Fibroblast of the aortic adventitia (primary cell): Measurements from ENCODE around the gene ITPR2. TPM values are rescaled to one million over a fixed set of nuclear protein-coding genes. Genes with fewer than 3 reads are reported as not detected.
A peak's percentile ranks its signal among the peaks of the same experiment; 100 is the strongest.

Source experiments
- DNase-seq: peaks from one replicate; pipeline ENCODE4 v3.0.0-alpha.2; 2010; ENCODE audit warnings: low read depth
- H3K4me3 ChIP-seq: 2 replicates; pipeline ENCODE4 v1.5.1; 2011; ENCODE audit warnings: low read depth, mild to moderate bottlenecking, control low read depth, low read length, moderate library complexity
- total RNA-seq: library from RNA; depleted of rRNA; stranded (reverse); fragments of >200 nt; gene quantifications from 2 replicates; pipeline ENCODE4 v1.2.3, GENCODE V29; 2012; ENCODE audit warnings: low replicate concordance
- TF ChIP-seq, protein P1 (sequence below): IDR thresholded peaks from 2 replicates; pipeline ENCODE4 v1.5.1; 2011; ENCODE audit warnings: mild to moderate bottlenecking, low read length, control low read depth, inconsistent platforms; ENCODE audit not compliant: insufficient read depth

Gene ITPR2
- total RNA-seq, 1 donor = 15.5 TPM

DNA sequence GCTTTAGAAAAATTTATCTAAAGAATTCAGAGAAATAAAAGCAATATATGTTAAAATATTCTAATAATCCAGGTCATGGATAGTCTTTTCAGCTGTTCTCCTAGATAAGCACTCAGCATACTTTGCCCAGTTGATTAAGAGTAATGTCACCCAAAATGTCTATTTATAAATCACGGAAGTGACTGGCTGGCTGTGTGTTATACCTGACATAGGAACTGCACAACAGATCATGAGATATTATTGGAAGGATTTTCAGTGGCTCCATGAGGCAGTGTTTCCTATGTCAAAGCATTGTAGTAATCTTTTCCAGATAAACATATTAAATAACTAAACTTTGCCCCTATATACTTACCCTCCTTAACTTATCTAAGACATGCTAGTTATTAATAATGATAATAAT is 128.8 kb downstream of the ITPR2 start:
- TF ChIP-seq, protein P1, sequence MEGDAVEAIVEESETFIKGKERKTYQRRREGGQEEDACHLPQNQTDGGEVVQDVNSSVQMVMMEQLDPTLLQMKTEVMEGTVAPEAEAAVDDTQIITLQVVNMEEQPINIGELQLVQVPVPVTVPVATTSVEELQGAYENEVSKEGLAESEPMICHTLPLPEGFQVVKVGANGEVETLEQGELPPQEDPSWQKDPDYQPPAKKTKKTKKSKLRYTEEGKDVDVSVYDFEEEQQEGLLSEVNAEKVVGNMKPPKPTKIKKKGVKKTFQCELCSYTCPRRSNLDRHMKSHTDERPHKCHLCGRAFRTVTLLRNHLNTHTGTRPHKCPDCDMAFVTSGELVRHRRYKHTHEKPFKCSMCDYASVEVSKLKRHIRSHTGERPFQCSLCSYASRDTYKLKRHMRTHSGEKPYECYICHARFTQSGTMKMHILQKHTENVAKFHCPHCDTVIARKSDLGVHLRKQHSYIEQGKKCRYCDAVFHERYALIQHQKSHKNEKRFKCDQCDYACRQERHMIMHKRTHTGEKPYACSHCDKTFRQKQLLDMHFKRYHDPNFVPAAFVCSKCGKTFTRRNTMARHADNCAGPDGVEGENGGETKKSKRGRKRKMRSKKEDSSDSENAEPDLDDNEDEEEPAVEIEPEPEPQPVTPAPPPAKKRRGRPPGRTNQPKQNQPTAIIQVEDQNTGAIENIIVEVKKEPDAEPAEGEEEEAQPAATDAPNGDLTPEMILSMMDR = no peak
- H3K4me3 ChIP-seq = no peak overlapping the region
- no peak for DNase-seq

DNA sequence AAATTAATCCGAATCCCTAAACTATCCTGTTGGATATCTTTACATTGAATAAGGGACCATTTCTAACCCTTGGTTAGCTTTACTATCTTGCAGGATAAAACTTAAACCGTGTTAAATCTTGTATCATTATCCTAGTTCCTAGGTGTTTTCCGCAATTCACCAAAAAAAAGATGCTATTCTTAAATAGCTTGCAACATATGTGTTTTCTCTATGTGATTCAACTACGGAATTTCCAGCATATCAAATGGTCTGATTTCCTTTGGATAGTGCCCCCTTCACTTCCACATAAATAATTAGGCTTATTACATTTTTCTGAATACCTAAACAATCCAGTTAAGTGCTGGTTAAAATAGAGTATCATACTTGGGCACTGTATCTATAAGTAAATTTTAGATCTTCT is 130.3 kb downstream of the ITPR2 start:
- TF ChIP-seq, protein P1 = no peak
- no peak overlapping the region for H3K4me3 ChIP-seq
- no peak for DNase-seq

DNA sequence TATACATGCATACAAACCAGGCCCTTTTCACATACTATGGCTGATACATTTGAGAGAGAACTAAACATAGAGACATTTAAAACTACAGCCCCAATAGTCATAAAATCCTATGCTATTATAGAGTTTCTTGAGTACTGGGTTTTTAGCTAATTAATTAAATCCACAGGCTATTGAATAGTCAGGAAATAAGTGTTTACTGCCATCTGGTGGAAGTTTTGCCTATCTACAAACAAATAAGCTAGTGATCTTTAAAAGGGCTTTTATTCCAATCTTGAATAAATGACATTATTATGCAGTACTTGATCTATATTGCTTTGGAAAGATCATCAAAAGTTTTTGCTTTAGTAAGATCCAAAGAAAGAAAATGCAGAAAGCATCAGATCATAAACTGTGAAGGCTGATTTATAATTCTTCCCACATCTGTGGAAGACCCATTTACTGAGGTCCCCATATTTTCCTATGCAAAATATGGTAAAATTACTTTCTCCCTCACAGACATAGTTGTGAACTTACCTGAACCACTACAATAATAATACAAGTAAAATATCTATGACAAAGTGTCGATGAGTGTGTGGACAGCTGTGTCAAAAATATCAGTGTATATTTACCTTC is 131.3 kb downstream of the ITPR2 start:
- TF ChIP-seq, protein P1 = peak; percentile 59
- no peak overlapping the region for H3K4me3 ChIP-seq

DNA sequence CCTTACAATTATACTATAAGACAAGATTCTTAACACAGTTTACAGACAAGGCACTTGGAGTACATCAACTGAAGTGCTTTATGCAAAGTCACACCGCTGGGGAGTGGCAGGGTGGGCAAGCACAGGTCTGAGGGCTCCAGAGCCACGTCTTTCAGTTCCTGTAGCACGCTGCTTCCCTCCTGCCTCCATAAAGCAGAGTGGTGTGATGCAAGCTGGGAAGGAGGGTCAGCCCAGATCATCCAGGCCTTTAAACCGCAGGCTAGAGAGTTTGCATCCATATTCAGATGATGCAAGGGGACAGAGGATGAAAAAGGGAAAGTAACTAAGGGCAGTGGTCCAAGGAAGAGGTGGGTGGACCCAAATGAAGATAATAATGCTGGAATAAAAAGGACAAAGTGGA is 132.6 kb downstream of the ITPR2 start:
- no peak overlapping the region for H3K4me3 ChIP-seq
- TF ChIP-seq, protein P1 = no peak
- no peak for DNase-seq

More for the DNA sequence above, 131.3 kb downstream of the ITPR2 start:
- peak; percentile 76 for DNase-seq

DNA sequence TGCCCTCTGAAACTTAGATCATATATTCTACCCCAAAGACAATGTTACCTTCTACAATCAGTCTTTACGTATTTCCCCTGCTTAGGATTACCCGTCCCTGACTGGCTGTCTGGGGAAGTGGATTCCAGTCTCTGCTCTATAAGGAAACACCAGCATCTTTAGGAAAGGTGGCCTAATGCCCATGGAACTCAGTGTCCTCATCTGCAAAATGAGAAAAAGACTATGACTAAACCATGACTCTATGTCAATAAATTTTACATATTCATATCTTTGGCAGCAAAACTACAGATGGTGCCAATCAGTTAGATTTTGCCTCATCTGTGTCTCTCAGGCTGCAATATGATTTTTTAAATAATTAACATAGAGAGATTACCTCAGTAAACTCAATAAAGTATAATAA is 133.8 kb downstream of the ITPR2 start:
- H3K4me3 ChIP-seq = no peak overlapping the region
- DNase-seq = no peak
- TF ChIP-seq, protein P1 = no peak

DNA sequence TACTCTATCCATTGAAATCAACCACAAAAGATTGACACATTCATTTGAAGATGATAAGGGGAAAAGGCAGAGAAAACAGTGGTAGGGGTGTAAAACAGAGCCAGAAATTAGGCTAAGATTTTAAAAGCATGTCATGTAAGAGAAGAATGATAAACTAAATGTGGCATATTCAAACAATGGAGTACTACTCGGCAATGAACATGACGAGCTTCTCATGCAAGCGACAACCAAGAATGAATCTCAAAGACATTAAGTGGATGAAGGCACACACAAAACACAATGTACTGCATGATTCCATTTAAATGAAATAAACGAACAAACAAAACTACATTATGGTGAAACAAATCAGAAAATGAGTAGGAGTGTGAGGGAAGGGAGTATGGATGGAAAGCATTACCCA is 134.8 kb downstream of the ITPR2 start:
- TF ChIP-seq, protein P1 = no peak
- no peak overlapping the region for H3K4me3 ChIP-seq
- no peak for DNase-seq

DNA sequence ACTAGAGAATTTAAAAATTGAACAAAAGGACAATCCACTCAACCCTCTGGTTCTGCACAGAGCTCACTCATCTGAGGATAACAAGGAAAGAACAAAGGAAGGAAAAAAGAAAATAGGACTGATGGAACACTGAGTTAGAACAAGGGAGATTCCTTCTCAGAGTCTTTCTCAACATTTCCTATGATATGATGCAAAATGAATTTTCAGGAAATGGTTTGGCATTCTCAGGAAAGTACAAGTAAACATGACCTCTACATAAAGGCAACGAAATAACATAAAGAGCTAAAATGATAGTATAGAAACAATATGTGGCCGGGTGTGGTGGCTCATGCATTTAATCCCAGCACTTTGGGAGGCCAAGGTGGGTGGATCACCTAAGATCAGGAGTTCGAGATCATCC is 135.8 kb downstream of the ITPR2 start:
- no peak overlapping the region for H3K4me3 ChIP-seq
- TF ChIP-seq, protein P1 = no peak
- no peak for DNase-seq
